GM20431 (cell line): ENCODE results near the gene PRR36.
"Not testable (repeated sequence)": the region's sequence is repeated elsewhere in the genome, so short reads cannot be mapped to it uniquely, and the experiment has no call there.

ENCODE experiments used
- in situ Hi-C: fragments of 300-500 bp; cut with MseI, MboI; formaldehyde crosslinking; loops from one replicate; pipeline ENCODE4 v1.15.0; 2020; ENCODE audit warnings: low sequenced_read_pairs; ENCODE audit not compliant: unreplicated experiment

Gene PRR36

DNA sequence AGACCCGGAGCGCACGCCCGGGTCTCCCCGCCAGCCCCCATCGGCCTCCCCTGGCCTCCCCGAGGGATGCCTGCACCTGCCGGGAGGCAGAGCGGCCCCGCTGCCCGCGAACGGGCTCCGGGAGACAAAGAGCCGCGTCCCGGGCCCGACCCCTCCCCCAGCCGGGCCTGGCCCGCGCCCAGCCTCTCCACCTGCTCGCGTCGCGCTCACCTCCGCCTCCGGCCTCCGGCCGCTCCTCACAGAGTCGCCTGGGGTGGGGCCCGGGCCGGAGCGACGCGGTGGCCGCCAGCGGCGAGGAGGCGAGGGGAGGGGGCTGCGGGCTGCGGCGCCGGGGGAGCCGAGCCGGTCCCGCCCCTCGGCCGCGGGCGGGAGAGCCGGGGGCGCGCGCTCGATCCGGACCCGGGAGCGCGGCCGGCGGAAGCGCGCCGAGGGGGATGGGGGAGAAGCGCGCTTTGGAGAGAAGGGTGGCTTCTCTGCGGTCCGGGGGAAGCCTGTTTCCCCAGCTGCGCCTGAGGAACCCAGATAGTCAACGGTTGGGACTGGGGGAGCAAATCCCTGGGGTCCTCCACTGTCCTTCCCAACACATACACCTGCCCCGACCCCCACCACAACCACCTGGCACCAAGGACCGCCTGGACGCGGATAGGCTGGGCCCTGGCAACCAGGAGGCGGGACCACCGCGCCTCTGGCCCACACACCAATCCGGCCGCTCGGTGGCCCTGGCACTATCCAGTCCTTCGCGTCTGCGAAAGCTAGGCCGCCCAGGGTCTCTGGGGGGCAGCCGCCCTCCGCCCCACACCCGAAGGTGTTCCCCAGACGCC is at the start of gene PRR36:
PRR36 (minus strand) TSS at position 315 of the 821 bp plus-strand sequence. CDS start 701 bp downstream, outside the sequence.
- in situ Hi-C loops, result no loop called here

DNA sequence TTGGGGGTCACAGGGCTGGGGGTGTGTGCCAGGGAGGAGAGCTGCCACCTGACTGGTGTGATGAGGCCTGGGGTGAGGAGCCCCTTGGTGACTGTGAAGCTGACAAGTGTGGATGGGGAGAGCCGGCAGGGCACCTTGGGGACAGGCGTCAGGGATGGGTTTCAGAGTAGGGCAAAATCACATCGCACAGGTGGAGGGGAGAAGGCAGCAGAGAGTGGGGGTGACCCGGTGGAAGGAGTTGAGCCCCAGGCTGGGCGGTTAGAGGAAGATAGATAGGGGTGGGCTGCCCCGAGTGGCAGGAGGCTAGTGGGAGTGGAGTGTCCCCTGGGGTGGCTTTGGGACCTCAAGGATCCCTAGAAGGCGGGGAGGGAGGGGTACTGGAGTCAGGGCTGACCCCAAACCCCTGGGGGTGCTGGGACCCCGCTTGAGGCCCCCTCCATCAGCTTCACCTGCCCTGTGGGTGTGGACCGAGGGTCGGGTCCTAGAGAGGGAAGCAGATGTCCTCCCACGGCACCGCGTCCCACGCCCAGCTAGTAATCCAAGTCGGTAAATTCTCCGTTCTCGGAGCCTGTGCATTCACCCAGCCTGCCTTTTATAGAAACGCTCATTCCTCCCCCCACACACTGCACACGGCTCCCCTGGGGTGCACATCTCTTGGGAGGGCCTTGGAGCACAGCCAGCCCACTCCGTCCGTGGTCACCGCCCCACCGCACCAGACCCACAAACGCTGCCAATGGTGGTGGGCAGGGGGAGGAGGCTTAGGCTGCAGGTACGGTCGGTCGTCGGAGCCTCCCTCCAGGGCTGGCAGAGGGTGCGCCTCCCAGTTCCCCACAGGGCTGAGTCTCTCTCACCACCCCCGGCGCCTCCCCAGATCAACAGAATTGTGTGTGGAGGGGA is 49.4 kb upstream of the PRR36 start:
- in situ Hi-C loops, result no loop called here

DNA sequence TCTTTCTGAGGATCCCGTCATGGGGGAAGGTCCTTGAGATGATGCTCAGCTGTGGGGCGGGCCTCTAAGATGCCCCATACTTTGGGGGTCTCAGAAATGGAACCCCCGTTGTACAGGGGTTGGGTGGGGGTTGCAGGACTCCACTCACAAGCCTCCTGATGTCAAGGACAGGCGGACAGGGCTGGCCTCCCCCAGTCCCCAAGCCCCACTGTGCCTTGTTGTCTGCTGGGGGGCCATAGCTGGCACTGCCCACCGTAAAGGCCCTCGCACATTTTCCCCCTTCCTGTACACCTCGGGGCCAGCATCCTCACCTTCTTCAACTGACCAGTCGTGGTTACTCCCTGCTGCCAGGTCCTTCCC is 48.6 kb upstream of the PRR36 start:
- in situ Hi-C loops, result no loop called here

DNA sequence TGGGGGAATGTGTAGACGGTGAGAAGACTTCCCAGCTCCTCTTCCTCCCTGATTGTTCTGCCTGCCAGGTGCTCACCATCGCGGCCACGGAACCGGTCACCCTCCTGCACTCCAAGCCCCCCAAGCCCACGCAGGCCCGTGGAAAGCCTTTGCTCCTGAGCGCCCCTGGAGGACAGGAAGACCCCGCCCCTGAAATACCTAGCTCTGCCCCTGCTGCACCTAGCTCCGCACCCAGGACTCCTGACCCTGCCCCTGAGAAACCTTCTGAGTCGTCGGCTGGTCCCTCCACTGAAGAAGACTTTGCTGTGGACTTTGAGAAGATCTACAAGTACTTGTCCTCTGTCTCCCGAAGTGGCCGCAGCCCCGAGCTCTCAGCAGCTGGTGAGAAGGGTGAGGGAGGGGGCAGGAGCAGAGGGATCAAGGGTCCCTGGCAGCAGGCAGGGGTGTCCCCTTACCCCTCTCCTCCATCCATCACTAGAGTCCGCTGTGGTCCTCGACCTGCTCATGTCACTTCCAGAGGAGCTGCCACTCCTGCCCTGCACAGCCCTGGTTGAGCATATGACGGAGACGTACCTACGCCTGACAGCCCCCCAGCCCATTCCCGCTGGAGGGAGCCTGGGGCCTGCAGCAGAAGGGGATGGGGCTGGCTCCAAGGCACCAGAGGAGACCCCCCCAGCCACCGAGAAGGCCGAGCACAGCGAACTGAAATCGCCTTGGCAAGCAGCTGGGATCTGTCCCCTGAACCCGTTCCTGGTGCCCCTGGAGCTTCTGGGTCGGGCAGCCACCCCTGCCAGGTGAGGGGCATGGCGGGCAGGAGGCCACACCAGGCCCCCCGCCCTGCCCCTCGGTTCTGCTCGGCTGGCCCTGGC is 48.0 kb upstream of the PRR36 start:
- in situ Hi-C loops, result no loop called here

DNA sequence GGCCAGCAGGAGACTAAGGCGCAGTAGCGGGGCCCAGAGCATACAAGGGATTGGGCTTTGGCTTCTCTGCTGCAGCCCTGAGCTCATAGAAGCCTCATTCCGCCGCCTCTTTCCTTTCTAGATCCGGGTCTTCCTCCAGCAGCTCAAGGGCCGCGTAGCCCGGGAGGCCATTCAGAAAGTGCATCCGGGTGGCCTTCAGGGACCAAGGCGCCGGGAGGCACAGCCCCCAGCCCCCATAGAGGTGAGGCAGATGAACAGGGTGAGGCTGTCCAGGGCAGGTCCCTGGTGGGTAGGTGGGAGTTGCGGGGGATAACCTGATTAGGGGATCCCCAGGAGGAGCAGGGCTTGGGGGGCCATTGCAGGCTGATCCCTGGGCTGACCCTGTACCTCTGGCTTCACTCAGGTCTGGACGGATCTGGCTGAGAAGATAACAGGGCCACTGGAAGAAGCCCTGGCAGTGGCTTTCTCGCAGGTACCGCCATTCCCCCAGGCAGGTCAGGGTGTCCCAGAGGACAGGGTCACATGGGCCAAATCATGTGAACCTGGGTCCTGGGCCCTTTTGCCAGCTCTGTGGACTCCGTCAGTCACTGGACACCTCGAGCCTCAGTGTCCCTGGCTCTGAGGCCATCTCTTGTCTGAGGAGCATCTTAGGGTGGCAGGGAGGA is 47.2 kb upstream of the PRR36 start:
- in situ Hi-C loops, result no loop called here

DNA sequence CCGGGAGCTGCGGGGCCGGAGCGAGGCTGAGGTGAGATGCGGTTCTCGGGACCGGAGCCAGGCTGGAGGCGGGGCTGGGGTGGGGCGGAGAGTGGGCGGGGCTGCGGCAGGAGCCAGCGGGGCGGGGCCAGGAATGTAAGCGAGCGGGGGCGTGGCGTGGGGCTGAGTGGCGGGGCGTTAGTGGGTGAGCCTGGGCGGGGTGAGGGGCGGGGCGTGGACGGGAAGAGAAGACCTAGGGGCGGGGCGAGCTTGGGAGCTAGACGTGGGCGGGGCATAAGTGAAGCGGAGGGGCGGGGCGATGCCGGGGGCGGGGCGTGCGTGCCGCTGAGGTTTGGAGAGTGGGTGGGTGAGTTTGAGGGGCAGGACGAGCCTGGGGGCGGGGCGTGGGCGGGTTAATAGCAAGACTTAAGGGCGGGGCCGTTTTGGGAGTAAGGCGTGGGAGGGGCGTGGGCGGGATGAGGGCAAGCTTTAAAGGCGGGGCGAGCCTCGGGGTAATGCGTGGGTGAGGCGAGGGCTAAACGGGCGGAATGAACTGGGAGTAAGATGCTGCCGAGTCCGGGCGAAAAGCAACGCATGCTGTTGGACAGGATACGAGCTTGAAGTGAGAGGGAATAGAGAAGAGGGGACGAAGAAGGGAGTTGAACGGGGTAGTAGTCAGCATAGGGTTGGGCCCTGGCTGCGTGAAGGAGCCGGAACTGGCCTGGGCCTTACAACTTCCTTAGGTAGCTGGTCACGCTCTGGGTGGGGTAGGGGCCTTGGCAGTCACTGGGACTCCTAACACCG is 46.5 kb upstream of the PRR36 start:
- in situ Hi-C loops, result no loop called here

DNA sequence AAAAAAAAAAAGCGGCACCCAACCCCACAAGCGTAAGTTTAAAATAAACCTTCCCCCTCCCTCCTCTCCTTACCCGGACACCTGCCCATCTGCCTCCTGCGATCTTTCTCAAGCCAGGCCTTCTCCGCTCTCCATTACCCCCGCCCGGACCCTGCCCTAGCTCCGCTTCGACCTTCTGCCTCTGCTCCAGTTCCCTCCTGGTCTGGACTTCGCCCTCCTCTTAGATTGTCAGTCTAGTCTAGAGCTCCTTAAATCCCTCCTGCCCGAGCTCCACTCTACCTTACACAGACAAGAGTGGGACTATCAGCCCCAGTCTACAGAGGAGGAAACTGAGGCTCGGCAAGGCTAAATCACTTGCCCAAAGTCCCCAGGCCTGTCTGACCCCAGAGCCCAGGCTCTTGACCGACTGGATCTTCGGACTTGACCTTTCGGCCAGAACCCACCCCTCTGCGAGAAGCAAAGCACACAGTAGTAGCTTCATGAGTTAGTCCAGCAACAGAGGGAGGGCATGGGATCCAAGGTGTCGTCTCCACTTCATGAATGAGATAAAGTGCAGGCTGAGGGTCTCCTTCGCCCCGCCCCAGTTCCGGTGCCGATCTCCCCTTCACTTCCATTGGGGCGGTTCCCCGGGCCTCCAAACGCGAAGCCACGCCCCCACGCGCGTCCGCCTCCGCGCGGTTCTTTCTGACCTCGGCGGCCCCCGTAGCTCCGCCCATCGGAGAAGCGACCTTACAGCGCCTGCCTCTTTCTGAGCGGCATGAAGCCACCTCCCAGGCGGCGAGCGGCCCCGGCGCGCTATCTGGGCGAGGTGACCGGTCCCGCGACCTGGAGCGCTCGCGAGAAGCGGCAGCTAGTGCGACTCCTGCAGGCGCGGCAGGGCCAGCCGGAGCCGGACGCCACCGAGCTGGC is 45.7 kb upstream of the PRR36 start, which contains the start of gene SNAPC2:
SNAPC2 (plus strand) TSS at position 729 of the 909 bp plus-strand sequence; CDS start at position 758, 29 bp downstream.
- in situ Hi-C loops, result no loop called here

DNA sequence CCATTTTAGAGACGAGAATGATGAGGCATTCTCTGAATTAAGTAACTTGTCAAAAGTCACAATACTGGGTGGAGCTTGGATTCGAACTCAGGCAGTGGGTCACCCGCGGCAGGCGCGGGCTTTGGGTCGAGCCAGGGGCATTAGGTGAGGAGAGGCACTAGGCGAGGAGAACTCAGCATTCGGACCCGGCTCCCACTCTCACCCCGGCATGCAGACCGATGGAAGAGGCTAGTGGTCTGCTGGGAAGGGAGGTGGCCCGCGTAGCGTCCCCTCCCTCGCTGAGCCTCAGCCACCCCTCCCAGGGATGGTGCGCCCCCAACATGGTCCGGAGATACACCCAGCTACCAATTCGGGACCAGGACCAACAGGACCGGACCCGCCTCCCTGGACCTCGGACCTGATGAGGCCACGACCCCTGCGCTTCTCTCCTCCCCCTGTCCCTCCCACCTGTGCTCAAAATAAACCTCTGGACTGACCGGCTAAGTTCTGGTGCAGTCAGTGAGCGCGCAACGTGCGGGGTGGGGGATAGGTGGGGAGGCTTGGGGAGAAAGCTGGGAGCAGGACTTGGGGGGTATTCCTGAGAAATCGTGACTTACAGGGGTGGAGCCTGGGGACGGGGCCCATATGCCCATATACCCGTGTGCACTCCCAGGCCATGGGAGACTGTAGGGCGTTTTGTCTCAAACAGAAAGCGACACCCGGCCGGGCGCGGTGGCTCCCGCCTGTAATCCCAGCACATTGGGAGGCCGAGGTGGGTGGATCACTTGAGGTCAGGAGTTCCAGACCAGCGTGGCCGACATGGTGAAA is 44.6 kb upstream of the PRR36 start:
- in situ Hi-C loops, result no loop called here

DNA sequence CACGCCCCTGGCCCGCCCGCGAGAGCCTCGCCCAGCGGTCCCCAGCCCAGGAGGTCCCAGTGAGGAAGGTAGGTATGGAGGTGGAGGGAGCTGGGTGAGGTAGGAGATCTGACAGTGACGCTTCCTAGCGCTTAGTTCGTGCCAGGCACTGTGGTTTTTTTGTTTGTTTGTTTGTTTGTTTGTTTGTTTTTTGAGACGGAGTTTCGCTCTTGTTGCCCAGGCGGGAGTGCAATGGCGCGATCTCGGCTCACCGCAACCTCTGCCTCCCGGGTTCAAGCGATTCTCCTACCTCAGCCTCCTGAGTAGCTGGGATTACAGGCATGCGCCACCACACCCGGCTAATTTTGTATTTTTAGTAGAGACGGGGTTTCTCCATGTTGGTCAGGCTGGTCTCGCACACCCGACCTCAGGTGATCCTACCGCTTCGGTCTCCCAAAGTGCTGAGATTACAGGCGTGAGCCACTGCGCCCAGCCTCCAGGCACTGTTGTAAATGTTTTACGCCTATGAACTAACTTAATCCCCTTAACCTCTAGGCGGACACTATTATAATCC is 43.9 kb upstream of the PRR36 start:
- in situ Hi-C loops, result not testable (repeated sequence)

DNA sequence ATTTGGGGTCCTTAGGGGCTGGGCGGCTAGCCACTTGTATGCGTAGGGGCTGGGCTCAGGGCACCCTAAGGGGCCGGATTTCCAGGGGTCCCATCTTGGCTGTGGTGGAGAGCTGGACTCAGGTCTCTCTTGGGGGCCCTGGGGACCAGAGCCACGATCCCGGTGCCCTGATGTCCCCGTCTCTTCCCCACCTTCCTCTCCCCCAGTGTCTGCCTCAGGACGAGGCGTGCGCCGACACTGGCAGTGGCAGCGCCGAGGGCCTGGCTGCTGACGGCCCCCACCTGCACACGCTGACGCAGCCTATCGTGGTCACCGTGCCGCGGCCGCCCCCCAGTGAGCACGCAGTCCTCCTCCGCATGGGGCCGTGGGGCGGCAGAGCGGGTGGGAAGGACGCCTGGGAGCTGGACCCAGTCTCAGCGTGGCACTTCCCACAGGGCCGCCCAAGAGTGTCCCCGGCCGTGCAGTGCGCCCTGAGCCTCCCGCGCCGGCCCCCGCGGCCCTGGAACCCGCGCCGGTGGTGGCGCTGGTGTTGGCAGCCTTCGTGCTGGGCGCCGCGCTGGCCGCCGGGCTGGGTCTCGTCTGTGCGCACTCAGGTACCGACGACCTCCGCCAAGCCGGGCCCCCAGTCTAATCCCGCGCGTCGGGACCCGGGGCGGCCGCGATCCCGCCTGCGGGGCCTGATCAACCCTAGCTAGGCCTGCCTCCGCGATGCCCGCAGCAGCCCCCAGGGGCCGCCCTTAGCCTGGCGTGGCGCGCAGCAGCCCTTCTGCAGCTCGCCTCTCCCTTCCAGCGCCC is 43.3 kb upstream of the PRR36 start:
- in situ Hi-C loops, result no loop called here

DNA sequence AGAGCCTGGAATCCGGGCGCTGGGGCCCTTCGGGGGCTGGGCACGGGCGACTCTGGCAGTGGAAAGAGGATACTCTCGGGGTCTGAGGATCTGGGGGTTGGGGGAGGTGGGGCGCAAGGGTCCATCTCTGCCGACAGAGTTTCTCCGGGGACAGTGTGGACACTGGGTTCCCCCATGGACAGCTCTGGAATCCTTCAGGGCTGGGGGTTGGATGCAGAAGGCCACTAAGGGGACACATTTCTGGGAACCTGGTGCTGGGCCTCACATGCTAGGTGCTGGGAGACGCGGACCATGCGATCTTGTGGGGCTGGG is 42.7 kb upstream of the PRR36 start:
- in situ Hi-C loops, result no loop called here

DNA sequence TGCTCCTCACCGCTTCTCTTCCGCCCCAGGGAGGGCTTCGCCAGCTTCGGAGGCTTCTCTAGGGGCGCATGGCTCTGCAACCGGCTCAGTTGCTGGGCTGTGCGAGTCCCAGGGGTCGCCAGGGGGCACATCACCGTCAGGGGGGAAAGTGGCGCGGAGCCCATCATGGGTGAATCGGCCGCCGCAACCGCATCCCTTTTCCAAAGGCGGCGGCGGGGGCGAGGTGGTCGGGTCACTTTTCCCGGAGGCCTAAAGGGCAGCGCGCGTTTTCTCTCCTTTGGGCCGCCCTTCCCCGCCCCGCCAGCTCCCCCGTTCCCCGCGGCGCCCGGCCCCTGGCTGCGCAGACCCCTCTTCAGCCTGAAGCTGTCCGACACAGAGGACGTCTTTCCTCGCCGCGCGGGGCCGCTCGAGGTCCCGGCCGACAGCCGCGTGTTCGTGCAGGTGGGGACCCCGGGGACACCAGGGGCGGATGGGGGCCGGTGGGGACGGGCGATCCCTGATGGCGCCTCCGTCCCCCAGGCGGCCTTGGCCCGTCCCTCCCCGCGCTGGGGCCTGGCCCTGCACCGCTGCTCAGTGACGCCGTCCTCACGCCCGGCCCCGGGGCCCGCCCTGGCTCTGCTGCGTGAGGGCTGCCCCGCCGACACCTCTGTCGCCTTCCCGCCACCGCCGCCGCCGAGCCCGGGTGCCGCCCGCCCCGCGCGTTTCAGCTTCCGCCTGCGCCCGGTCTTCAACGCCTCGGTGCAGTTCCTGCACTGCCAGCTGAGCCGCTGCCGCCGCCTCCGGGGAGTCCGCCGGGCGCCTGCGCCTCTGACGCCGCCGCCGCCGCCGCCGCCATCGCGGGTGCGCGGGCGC is 42.1 kb upstream of the PRR36 start:
- in situ Hi-C loops, result no loop called here

DNA sequence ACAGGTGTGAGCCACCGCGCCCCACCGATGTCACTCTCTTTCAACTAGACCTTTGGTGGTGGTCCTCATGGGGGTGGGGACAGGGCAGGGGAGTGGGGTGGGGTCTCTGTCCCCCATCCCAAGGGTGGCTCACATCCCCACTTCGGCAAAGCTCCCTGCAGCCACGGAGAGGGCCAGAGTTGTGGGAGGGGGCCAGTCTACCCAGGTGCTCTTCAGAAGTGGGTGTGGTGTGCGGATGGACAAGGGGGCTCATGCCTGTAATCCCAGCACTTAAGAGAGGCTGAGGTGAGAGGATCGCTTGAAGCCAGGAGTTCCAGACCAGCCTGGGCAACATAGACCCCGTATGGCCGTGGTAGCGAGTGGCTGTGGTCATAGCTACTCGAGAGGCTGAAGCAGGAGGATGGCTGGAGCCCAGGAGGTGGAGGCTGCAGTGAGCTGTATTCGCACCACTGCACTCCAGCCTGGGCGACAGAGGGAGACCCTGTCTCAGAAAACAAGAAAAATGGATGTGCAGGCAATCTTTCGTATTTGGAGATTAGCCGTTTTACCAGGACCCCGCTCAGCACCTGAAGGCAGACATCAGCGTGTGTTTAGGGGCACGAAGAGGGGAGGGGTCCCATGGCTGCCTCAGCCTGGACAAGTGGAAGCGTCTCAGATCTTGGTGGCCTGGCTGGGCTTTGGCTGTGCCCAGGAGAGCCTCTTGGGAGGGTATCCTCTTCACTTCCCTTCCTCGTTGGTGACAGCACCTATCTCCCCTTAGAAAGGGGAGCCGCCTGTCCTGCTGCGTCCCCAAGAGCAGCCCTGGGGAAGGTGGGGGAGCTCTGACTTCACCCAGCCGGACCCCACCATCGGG is 41.3 kb upstream of the PRR36 start:
- in situ Hi-C loops, result no loop called here

DNA sequence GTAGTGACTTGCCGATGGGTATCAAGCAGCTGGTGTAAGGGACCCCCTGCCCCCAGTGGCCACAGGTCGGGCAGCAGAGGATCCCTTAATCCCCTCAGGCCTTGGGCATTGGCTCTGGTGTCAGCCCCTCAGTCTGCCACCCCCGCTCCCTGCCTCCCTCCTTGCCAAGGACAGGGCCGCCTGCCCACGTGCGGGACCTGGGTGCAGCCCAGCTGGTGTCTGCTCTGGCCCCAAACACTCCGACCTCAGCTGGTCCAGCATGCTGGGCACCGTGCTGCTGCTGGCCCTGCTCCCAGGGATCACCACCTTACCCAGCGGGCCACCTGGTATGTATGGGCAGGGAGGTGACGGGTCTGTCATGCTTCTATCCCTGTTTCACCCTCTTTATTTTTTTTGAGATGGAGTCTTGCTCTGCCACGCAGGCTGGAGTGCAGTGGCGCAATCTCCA is 40.4 kb upstream of the PRR36 start, which contains the start of gene TGFBR3L:
TGFBR3L (plus strand) TSS at position 233 of the 448 bp plus-strand sequence.
- in situ Hi-C loops, result no loop called here
